Loucy (cell line): ENCODE data around the gene VKORC1.
A peak's percentile ranks its signal among the peaks of the same experiment; 100 is the strongest.

ENCODE experiments used
- H2AFZ ChIP-seq: fragments of 200-600 bp; sonication (generic); 2 replicates; pipeline ENCODE4 v1.6.0; 2016; ENCODE audit warnings: antibody characterized with exemption, mild to moderate bottlenecking, low read length, moderate library complexity
- H3F3A ChIP-seq: fragments of 200-600 bp; 2 replicates; pipeline ENCODE4 v1.6.0; 2016; ENCODE audit warnings: antibody characterized with exemption, low read depth, mild to moderate bottlenecking
- H3K27me3 ChIP-seq: fragments of 200-600 bp; sonication (generic); 2 replicates; pipeline ENCODE4 v1.6.1; 2014; ENCODE audit warnings: low read length, mild to moderate bottlenecking; ENCODE audit not compliant: insufficient read depth, poor library complexity, severe bottlenecking
- H3K36me3 ChIP-seq: fragments of 200-600 bp; sonication (generic); 2 replicates; pipeline ENCODE4 v1.6.1; 2016; ENCODE audit warnings: low read length; ENCODE audit not compliant: insufficient read depth
- H3K4me1 ChIP-seq: fragments of 200-600 bp; sonication (generic); 2 replicates; pipeline ENCODE4 v1.5.1; 2014; ENCODE audit warnings: low read length, mild to moderate bottlenecking; ENCODE audit not compliant: insufficient read depth, poor library complexity, severe bottlenecking
- H3K4me2 ChIP-seq: fragments of 200-600 bp; sonication (generic); 2 replicates; pipeline ENCODE4 v1.6.0; 2014; ENCODE audit warnings: antibody characterized with exemption, low read length, low read depth, mild to moderate bottlenecking; ENCODE audit not compliant: poor library complexity, severe bottlenecking
- H3K4me3 ChIP-seq: fragments of 200-600 bp; sonication (generic); 2 replicates; pipeline ENCODE4 v1.5.1; 2014; ENCODE audit warnings: low read length, mild to moderate bottlenecking, mixed read lengths; ENCODE audit not compliant: poor library complexity, severe bottlenecking
- H3K79me2 ChIP-seq: fragments of 200-600 bp; sonication (generic); 2 replicates; pipeline ENCODE4 v1.6.1; 2014; ENCODE audit warnings: low read length; ENCODE audit not compliant: insufficient read depth
- H3K9ac ChIP-seq: fragments of 200-600 bp; sonication (generic); 2 replicates; pipeline ENCODE4 v1.6.0; 2014; ENCODE audit warnings: mild to moderate bottlenecking, low read depth, low read length, moderate library complexity; ENCODE audit not compliant: poor library complexity, severe bottlenecking
- H3K9me2 ChIP-seq: fragments of 200-600 bp; sonication (generic); replicated peaks from 2 replicates; pipeline ENCODE4 v1.6.1; 2016; ENCODE audit warnings: low read depth, low read length, mixed read lengths
- H3K9me3 ChIP-seq: fragments of 200-600 bp; sonication (generic); 2 replicates; pipeline ENCODE4 v1.6.1; 2014; ENCODE audit warnings: mild to moderate bottlenecking, antibody characterized with exemption, low read length, low read depth; ENCODE audit not compliant: insufficient read depth
- H4K20me1 ChIP-seq: fragments of 200-600 bp; sonication (generic); 2 replicates; pipeline ENCODE4 v1.6.0; 2014; ENCODE audit warnings: antibody characterized with exemption, low read length, mild to moderate bottlenecking; ENCODE audit not compliant: insufficient read depth, poor library complexity, severe bottlenecking
- CTCF ChIP-seq: fragments of 200-600 bp; sonication (generic); conservative IDR thresholded peaks from 2 replicates; pipeline ENCODE4 v1.5.1; 2014; ENCODE audit warnings: mild to moderate bottlenecking, antibody characterized with exemption, low read length
- EZH2phosphoT487 ChIP-seq: fragments of 200-600 bp; IDR thresholded peaks from 2 replicates; pipeline ENCODE4 v1.6.1; 2018; ENCODE audit warnings: antibody characterized with exemption, mild to moderate bottlenecking, moderate library complexity, borderline replicate concordance

VKORC1 gene

DNA sequence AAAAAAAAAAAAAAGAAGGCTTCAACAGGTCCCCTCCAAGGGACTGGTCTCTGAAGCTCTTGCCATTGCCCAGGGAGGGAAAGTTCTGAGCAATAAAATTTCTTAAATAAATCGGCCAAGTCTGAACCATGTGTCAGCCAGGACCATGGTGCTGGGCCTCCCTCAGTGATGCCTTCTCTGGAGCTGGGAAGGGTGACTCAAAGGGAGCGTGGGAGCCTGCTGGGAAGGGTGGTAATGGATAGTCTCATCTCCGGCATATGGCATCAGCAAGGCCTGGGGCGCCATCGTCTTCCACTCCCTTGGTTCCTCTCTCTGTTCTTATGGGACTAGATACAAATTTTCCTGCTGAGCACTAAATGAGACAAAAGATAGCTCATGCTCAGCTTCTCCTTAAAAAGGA is 2.3 kb downstream of the VKORC1 start:
- H3K79me2 ChIP-seq: peaks cover 44% of the 10 kb centered on the region
- no peaks in the 10 kb centered on the region for H3K27me3 ChIP-seq
- no peaks in the 10 kb centered on the region for H3K9me2 ChIP-seq
- H3K9ac ChIP-seq: peak overlapping the region; percentile 89
- H3K36me3 ChIP-seq: peaks cover 10% of the 10 kb centered on the region; the same call in 1 of the 2 replicates
- peak overlapping the region; percentile 94 for H3K4me3 ChIP-seq
- no peaks in the 10 kb centered on the region for H3K9me3 ChIP-seq
- peaks cover 21% of the 10 kb centered on the region for H3K4me1 ChIP-seq
- H4K20me1 ChIP-seq: peaks cover 14% of the 10 kb centered on the region
- TF ChIP-seq CTCF (no peak), EZH2phosphoT487 (no peak)
- peak overlapping the region; percentile 90 for H3K4me2 ChIP-seq
- H2AFZ ChIP-seq: no peak overlapping the region
- H3F3A ChIP-seq: no peaks in the 10 kb centered on the region

DNA sequence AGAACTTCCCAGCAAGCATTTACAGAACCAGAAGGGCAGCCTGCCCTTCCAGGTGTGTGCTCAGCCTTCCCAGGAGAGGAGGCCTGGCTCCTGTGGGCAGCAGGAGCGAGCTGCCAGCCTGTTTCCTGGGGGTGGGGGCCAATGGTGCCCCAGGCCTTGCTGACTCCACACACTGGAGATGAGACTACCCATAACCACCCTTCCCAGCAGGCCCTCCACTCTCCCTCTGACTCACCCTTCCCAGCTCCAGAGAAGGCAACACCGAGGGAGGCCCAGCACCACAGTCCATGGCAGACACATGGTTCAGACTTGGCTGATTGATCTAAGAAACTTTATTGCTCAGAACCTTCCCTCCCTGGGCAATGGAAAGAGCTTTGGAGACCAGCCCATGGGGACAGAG is 4.1 kb downstream of the VKORC1 start:
- Histone ChIP-seq H3F3A (no peaks in the 10 kb centered on the region), H3K9me2 (no peaks in the 10 kb centered on the region), H3K79me2 (peaks cover 44% of the 10 kb centered on the region), H4K20me1 (peaks cover 14% of the 10 kb centered on the region), H3K4me1 (peaks cover 21% of the 10 kb centered on the region), H3K36me3 (peaks cover 13% of the 10 kb centered on the region; the same call in 1 of the 2 replicates), H3K4me3 (no peak overlapping the region), H3K4me2 (peak overlapping the region; percentile 26), H3K9ac (no peak overlapping the region), H2AFZ (no peak overlapping the region), H3K27me3 (no peaks in the 10 kb centered on the region), H3K9me3 (no peaks in the 10 kb centered on the region)
- no peak for TF ChIP-seq CTCF
- TF ChIP-seq EZH2phosphoT487: no peak

DNA sequence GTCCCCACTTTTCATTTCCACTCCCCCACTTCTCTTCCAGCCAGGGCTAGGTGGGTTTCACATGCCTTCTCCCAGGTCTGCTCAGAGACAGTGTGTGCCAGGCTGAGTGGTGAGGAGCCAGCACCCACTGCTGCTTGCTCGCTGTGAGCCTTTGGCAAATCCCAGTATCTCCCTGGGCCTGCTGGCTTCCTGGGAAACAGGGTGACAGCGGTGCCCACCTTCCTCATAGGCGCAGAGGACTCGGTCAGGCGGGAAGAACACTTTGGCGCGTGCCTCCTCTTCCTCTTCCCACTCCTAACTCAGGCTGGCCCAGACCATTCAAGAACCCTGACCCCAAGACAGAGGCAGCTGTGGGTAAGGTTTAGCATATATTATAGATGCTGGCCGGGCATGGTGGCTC is 5.4 kb downstream of the VKORC1 start:
- H3K4me2 ChIP-seq: no peak overlapping the region
- H3K79me2 ChIP-seq: peaks cover 41% of the 10 kb centered on the region
- no peaks in the 10 kb centered on the region for H3K27me3 ChIP-seq
- peaks cover 14% of the 10 kb centered on the region for H4K20me1 ChIP-seq
- no peak overlapping the region for H2AFZ ChIP-seq
- no peak overlapping the region for H3K9ac ChIP-seq
- H3K4me3 ChIP-seq: no peak overlapping the region
- H3K36me3 ChIP-seq: peaks cover 19% of the 10 kb centered on the region; the same call in 1 of the 2 replicates
- H3K4me1 ChIP-seq: peaks cover 21% of the 10 kb centered on the region
- no peaks in the 10 kb centered on the region for H3F3A ChIP-seq
- TF ChIP-seq CTCF (no peak), EZH2phosphoT487 (no peak)
- no peaks in the 10 kb centered on the region for H3K9me3 ChIP-seq
- H3K9me2 ChIP-seq: no peaks in the 10 kb centered on the region
